HG03342 (cell line): Measurements from ENCODE around the gene MMP3.

Source experiments
- ATAC-seq: cut with Tn5 transposase; IDR thresholded peaks from one replicate; pipeline ENCODE4 v1.9.1; 2021; ENCODE audit warnings: mild to moderate bottlenecking, moderate library complexity; ENCODE audit not compliant: unreplicated experiment

Gene MMP3

DNA sequence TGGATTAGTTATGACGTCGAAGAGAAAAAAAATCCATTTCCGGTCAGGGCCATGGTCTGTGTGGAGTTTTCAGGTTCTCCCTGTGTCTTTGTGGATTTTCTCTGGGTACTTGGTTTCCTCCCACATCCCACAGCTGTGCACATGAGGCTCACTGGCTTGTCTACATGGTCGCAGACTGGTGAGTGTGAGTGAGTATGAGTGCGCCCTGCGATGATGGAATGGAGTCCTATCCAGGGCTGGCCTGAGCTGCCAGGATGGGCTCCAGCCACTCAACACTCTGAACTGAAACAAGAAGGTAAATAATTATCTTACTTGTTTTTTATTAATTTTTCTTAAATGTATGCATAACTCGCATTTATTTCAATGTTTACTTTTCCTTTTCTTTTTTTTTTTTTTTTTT, 10.8 kb downstream of the MMP3 start:
- ATAC-seq, result no peak

DNA sequence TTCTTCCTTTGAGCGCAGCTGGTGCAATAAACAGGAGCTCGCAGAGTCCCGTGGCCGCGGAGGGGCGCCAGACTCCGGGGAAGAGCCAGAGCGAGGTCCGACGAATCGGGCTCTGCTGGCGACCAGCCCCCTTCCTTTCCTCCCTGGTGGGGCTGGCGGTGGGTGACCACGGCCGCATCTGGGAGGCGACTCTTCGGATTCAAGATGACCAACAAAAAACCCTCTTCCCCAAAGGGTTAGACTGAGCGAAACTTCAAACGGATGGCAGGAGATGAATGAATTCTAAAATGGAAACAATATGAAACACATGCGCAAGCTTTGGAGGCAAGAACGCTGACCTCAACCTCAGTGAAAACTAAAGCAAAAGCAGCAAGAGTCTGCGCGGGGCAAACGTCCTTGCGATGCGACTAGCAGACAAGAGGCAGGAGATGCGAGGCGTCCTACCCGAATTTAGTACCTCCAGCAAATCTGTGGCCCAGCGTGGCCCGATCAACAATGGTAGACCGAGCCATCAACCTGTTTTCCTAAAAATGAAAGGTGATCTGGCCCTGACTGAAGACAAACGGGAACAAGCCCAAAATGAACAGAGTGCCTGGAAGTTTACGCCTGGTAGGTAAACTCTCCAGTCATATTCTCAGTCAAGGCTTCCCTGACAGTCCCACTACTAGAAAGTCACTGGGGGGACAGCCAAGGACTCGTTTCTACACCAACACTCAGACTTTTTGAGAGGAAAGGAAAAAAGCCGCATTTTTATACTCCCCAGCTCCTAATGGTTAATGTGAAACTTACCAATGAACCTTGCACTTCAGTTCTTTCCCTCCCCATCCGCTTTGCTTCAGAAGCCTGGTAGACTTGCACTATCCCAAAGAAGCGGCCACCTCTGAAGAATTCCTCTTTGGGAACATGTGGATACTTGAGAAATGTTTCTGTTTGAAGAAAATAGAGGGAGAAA, 11.6 kb downstream of the MMP3 start:
- no peak for ATAC-seq

DNA sequence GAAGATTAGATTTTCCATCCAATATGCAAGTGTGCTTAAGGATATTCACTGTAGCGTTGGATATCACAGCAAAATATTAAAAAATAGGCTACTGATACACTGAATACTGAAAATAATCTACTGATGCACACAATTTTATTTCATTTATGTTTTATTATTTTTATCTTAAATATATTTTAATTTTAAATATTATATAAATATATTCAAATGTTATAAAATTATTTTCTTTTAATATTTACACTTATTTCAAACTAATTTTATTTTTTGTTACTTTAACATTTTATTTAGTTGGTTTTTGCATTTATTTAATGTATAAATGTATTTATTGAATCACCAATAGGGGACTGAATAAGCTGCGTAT, 12.3 kb downstream of the MMP3 start:
- ATAC-seq, result no peak

DNA sequence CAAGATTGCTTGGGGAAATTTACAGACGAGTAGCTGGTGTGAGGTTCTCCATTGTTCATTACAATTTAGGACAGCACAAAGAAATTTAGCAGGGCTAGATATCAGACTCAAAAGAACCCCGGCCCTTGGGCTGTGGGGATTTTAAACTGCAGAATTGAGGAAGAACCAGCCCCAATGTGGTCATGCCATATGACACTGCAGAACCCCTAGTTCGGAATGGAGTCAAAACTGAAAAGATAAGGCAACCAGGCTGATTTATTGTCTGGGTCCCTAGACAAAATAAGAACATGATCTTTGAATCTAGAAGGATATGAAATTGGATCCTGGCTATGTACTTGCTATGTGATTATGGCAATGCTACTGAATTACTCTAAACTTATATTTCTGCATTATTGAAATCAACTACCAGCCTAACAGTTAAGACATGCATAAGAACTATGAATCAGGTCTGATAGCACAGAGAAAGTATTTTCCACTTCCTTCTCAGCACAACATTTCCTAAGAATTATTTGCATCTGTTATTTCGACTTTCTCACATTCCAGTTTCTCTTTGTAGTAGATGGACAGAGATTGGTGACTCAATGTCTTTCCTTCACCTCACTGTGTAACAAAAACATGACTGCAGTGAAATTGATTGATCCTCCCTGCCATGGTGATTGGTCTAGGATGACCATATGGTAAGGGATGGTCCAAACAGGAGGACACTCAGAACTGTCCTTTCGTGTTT, 13.2 kb downstream of the MMP3 start:
- ATAC-seq, result no peak

DNA sequence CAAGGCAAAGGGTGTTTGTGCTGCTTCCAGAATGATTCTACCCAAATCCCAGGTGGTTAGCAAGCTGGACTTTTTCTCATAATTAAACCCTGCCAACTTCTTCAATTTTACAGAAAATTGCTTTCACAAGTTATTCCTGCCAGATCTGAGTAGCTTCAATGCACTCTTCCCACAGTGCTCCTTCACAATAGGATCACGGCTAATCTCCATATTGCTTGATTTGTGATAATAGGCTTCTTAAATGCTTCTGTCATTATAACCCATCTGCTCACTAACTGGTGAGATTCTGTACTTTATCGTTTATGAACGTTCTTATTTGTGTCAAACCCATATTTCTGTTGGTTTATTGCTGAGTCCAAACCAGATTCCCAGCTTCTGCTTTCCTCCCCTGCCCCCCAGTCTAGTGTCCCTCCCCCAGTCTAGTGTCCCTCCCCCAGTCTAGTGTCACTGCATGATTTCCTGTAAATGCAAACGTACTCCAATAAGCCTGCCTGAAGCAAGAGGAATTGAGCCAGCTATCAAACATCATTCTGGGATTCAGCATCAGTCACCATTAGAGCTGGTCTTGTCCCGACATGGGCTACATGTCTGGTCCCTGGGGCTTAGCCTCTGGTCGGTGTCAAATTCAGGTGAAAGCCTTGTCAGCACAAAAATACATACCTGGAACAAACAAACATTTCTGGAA, 14.0 kb downstream of the MMP3 start:
- ATAC-seq, result no peak

DNA sequence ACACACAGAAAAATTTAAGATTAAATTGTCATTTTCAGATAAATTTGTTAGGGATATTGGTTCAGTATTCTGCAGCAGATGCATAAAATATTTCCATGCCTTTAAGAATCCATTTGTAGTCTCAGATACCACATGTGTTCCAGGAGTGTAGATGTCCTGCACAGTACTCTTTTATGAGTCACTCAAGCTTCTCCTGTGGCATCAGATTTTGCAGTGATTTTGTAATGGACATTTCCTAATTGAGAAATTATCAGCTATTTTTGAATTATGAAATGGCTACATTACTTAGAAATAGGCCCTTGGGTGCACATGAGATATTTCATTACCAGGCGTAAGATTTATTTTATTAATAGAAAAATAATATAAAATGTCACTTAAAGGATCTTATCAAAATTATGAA, 18.9 kb downstream of the MMP3 start:
- no peak for ATAC-seq

DNA sequence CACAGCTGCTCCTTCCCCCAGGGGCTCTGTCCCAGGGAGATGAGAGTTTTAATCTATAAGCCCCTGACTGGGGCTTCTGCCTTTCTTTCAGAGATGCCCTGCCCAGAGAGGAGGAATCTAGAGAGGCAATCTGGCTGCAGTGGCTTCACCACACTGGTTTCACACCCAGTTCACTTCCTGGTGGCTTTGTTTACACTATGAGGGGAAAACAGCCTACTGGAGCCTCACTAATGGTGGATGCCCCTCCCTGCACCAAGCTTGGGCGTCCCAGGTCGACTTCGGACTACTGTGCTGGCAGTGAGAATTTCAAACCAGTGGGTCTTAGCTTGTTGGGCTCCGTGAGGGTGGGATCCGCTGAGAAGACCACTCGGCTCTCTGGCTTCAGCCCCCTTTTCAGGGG, 23.9 kb downstream of the MMP3 start:
- no peak for ATAC-seq

DNA sequence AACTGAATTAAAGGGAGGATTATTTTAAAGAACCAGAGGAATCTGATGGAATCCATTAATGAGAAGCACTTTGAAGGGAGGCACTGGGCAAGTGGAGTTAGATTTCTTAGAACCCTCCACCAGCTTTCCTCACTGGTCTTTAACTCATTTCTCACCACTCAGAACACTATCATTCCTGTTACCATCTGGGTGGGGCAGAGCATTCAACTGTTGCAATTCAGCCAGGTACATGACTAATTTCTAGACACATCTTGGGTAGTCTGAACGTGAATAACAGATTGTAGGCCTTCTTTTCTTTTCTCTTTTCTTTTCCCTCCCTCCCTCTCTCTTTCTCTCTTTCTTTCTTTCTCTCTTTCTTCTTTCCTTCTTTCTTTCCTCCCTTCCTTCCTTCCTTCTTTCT, 29.9 kb downstream of the MMP3 start:
- ATAC-seq, result no peak

DNA sequence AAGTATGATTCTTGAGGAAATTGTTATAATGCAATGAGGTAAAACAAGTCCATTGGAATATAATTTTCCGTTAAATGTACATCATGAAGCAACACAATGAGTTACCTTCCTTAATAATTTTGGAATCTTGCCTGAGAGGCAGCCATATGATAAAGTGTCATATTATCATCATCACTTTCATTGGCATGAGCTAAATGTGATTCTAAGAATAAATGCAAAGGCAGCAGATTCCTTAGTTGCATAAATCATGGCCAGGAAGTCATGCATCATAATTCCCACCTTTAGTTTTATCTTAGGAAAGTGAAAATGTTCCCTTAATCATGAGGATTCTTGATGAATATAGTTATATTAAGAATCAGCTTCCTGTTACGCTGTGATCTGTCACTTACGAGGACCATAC, 31.2 kb downstream of the MMP3 start:
- ATAC-seq, result no peak

DNA sequence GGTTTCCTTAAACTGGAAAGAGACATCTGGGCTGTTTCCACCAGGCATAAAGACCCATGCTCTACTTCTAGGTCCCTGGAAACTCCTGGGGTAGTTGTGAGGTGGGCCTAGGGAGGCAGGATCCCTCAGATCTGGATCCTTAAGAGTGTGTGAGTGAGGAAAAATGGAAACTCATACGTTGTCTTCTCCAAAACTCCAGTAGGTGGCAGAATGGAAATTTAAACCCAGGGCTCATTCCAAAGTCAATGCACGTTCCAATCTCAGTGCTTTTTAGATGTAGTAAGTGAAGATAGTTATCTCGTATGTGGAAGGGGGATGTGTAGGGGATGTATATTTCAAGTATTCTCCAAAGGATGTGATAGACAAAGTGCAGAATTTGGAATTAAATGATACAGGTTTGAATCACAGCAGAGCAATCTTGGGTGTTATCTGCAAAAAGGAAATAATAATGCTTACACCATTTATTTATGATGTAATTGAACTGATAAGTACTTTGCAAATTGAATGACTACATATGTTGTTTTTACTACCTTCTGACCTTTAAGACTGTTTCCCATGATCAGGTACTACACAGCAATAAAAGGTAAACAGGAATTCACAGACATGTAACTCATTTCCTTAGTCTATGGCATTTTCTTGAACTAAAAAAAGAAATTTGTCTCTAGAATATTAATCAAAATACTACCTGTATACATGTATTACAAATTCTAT, 32.3 kb downstream of the MMP3 start:
- no peak for ATAC-seq

DNA sequence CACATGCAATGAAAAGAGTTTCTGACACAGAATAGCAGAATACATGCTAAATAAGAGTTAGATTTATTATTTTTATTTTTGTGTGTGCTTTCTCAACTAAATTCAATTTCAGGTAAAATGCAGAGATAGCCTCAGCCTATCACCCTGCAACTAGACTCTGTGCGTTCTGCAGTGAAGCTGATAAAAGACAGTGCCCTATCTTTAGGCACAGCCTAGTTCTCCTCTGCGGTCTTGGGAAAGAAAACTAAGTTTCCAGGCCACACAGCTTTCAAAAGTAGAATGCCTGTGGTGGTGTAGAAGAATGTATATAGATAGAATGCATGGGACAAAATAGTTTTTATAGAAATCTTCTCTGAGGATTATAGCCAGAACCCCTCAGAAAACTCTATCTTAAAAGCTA, 33.4 kb downstream of the MMP3 start:
- ATAC-seq, result no peak

DNA sequence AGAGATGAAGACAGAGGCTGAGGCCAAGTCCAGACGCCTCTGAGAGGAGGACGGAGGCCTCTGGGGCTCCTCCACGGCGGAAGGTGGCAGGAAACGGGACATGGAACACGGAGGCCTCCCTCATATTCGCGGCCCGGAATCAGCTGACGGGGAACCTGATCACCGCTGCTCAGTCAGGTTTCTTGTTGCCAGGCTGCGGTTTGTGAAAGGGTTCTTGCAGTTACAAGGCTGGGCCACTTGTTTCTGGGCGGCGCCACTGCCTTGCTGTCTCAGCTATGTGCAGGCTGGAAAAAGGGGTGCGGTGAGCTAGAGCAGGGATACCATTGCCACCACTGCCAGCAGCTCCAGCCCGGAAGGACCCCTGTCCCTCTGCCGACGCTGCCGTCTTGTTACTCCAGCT, 35.5 kb downstream of the MMP3 start:
- no peak for ATAC-seq

DNA sequence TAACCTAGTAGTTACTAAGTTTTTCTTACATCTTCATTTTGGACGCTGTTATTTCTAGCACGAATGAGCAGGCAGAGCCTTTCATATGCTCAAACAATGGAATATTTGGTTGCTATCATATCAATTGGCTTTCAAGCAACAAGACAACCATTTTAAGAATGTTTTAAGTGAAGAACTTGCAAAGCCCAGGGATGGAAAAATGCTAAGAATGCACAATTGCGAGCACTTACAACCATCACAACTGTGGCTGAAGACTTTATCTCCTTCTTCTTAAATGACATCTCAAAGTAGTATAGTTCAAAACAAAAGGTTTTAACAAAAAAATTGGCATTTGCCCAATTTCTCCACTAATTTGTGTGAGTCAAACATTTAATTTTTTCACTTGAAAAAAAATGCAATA, 37.1 kb downstream of the MMP3 start:
- no peak for ATAC-seq

DNA sequence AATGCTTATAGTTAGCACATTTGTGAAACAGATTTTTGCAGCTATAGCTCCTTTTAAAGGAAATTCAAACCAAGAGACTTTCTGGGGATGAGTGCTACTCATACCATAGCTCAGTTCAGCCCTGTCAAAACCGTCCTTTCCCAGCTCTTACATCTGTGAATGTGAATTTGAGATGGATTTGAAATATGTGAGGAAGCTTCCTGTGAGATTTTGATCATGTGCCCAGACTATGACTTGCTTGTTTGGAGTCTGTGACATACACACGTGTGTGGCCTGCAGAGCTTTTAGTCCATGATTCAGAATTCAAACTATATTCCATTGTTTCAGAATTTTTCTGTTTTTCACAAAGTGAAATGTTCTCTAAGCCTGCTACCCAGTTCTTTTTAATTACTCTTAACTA, 41.1 kb downstream of the MMP3 start:
- ATAC-seq, result no peak

DNA sequence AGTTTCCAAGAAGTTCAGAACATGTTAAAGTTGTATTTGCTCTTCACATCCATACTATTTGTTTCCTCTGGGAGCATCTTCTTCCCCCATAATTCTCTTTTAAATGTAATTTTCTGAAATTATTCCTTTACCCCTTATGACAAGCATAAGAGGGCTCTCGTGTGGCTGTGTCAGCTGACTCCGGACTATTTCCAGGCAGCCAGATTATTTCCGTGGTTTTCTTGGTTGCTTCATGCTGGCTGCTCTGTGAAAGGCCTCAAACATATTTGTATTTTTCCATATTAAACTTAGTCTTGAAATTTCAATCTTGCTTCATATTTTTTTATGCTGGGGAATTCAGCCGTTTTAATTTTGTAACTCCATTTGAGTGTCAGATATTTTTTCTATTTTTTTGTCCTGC, 42.6 kb downstream of the MMP3 start:
- no peak for ATAC-seq

DNA sequence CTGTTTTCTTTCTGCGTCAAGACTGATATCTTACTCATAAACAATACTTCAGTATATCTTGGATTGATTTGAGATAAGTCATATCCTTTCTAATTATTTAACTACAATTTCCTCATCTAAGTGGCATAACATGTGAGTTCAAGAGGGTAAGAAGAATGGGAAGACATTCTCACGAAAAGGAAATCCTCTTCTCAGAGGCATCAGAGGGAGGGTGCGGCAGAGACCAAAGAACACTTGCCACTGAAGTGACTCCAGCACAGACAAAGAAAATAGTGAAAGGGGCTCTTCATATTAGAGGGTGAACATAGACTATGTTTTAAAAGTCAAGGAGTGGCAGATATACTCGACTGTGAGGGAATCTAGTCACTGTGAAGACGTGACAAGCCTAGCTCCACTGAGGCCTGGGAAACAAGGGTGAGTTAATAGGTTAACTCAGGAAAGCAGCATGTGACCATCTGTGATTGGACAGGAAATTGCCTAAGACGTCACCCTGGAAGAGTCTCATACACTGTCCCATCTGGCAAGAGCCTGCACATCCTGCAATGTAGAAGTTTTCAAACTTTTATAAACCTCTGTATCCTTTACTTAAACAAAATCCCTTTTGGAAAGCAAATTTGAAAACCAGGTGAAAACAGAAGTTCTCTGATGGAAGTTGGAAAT, 43.6 kb downstream of the MMP3 start:
- ATAC-seq, result no peak

DNA sequence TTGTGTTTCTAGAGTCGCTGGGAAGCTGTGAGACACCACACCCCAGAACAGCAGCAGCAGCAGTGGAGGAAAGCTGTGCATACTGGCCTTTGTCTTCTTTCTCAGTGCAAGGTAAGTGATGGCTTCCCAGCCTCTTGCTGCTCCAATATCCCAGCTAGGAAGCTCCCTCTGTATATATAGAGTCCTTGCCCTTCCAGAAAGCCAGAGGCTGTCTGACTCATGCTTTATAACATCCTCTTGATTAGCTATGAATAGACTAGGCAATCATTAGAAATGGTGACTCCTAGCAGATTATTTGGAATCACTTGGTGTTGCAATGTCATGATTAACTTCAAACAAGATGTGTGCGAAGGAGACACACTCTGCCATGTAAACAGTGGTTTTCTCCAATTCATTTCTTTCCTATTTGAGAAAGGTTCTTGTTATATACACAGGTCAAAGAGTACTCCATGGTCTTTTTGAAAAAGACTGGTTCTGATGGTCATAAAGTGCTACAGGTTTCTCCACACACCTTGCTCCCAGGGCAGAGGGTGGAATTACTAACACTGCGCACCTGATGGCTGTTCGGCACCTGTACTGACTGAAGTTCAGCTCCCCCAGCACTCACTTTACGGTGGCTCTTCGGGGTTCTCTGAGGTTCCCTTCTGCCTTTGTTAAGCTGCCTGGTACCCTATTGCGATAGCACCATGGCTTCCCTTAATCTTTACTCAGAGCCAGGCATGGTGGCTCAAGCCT, 45.2 kb downstream of the MMP3 start, which contains the start of gene MMP1:
Gene MMP1, minus strand, starts transcription at position 149 of the 735 bp plus-strand sequence. Its CDS starts 68 bp downstream, at position 81.
- no peak for ATAC-seq

DNA sequence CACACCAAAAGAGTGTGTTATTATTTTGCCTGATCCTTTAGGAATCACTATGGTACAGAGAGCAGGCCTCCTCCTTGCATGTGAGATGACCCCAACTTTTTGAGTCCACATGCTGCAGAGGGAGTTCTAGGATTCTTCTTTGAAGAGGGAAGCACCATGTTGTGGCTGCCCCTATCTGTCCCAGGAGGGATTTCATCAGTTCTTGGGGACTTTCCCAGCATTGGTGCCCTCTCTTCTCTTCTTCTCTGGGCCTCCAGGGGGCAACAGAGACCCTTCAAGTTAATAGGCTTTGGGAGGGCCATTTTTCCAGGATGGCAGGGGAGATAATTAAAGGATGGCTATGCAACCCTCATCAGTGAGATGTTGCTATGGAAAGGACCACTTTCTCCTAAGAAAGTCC, 49.0 kb downstream of the MMP3 start:
- ATAC-seq, result peak; percentile 96

DNA sequence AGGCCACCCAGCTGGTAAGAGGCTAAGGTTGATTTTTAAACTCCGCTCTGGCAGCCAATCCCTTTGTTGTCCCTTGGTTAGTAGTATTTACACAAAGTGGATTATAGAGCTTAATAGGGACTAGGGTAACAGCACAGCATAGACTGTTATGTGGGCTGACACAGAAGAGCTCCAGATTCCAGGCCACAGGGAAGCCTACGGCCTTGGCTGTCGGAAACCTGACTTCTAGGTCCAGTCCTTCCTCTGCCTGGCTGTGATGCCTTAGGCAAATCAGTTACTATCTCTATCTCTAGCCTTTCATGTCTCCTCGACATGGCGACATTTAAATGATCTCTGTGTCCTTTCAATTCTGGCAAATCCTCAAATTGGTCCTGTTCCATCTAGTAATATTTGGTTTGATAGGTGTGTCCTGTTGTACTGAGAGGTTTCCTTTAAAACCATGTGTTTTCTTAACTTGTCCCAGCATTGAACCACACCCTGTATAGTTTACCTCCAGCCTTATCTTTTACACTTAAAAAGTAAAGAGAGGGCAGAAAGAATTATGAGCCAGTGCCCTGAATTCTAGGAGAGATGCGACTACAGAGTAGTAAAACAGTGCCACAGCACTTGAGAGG, 49.6 kb downstream of the MMP3 start:
- no peak for ATAC-seq
